ENCODE measurements around the gene CAPN7.
A peak's percentile ranks its signal among the peaks of the same experiment; 100 is the strongest.
"Not testable (repeated sequence)": the region's sequence is repeated elsewhere in the genome, so short reads cannot be mapped to it uniquely, and the experiment has no call there.

Gene CAPN7

DNA sequence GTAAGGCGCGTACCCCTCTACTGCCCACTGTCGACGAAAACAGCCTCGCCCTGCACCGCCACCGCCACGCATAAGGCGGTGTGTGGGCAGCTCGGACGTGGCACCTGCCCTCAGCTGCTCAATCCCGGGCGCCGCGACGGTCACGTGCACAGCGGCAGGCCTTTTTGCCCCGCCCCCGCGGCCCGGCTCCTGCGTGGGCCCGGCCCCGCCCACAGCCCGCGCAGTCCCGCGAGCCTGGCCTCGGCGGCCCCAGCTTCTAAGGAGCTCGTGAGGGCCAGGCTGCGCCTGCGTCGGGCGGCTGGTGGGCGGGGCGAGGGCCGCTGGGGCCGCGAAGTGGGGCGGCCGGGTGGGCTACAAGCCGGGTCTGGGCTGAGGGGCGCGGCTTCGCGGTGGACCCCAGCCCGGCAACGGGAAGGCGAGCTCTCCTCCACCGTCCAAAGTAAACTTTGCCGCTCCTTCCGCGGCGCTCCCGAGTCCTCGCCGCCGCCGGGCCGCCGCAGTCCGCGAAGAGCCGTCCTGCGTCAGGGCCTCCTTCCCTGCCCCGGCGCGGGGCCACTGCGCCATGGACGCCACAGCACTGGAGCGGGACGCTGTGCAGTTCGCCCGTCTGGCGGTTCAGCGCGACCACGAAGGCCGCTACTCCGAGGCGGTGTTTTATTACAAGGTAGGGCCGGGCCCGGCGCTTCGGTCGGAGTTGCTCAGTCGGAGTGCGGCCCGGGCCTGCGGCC is at the start of gene CAPN7:
Gene CAPN7, plus strand, starts transcription at position 313 of the 728 bp plus-strand sequence. Its CDS starts 250 bp downstream, at position 563.
- peak; percentile 93 to 94 for DNase-seq

DNA sequence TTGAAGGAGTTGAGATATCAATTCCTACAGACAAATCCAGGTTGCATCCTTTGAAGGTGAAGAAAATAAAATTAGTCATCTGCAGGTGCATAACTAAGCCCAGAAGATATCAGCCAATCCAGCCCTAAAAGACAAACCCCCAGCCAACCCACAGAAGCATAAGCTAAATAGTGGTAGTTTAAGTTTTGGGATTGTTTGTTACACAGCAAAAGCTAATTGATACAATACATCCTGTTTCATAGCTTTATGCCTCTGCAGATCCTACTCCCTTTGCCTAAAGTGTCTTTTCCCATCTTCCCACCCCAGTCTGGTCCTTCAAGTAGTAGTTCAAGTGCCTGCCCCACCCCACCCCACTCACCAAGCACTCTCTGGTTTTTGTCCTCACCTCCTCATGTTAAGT is 48.6 kb upstream of the CAPN7 start:
- DNase-seq, result no peak

DNA sequence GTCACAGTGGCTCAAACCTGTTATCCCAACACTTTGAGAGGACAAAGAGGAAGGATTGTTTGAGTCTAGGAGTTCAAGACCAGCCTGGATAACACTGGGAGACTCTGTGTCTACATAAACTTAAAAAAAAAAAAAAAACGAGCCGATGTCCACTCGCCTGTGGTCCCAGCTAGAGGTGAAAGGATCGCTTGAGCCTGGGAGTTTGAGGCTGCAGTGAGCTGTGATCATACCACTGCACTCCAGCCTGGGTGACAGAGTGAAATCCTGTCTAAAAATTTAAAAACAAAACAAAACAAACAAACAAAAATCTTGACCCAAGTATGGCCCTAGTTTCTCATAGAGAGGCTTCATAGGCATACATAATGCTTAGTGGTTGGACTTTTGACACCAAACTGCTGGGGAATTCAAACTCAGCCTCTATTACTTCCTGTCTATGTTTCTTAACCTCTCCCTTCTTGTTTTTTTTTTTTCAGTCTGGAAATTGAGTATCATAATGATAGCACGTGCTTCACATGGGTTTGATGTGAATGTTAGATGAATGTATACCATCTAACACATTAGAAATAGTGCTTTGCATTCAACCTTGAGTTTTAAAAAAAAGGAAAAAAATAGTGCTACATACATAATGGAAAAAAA is 46.4 kb upstream of the CAPN7 start:
- no peak for DNase-seq

DNA sequence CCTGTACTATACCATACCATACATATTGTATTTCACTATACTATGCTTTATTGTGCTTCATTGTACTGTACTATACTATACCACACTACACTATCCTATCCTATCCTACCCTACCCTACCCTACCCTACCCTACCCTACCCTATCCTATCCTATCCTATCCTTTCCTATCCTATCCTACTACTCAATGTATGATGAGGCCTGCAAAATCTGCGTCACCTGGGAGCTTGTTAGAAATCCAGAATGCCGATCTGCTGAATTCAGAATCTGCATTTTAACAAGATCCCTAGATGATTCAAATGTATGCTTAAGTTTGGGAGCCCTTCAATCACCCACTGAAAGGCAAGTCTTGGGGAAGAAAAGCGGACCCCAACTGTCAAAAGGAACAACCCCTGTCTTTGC is 45.4 kb upstream of the CAPN7 start:
- DNase-seq, result no peak

DNA sequence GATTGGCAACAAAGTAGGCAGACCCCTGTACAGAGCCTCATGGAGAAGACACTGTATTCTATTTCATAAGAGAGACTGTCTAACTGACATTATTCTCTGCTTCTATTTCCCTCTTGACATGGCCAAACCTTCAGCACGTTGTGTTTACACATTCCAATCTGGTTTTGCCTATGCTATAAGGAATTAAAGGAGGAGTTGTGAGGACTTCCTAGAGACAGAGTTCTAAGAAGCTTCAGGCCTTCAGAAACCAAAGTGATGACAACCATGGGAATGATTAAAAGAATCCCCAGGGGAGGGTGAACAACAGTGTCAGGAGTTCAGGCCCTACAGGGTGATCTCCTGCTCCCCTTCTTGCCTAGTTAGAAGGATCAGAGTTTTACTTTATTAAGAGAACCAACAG is 44.9 kb upstream of the CAPN7 start:
- DNase-seq, result no peak

DNA sequence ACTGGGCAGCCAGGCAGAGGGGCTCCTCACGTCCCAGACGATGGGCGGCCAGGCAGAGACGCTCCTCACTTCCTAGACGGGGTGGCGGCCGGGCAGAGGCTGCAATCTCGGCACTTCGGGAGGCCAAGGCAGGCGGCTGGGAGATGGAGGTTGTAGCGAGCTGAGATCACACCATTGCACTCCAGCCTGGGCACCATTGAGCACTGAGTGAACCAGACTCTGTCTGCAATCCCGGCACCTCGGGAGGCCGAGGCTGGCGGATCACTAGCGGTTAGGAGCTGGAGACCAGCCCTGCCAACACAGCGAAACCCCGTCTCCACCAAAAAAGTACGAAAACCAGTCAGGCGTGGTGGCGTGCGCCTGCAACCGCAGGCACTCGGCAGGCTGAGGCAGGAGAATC is 42.4 kb upstream of the CAPN7 start:
- DNase-seq, result not testable (repeated sequence)

DNA sequence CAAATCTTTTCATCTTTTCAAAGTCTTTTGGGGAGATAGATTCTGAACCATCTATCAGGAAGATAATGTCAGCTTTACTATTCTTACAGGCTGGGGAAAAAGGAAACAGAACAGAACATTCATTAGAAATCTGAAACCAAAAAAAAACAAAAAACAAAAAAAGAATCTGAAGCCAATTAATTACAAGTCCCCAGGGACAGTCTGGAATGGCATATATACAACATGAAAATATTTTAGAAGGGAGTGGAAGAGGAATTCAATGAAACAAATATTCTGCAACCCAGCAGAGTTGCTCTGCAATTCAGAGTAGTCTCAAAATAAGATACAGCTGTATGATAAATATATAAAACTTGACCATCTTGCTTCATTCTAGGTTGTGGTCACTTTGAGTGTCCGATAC is 41.7 kb upstream of the CAPN7 start:
- DNase-seq, result no peak

DNA sequence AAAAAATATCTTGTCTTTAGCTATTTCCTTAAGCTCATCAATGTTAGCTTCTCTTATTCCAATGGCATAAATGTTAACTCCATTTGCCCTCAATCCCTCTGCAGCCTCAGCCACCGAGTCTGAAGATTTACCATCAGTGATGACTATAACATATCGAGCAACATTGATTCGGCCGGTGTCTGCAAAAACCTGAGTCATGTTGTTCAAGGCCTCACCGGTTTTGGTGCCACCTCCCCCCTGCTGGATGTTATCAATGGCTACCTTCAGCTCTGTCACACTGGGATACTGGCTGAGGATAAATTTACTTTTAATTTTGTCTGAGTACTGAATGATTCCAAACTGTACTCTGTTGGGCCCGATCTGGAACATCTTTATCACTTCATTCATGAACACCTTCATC is 41.0 kb upstream of the CAPN7 start:
- DNase-seq, result no peak

DNA sequence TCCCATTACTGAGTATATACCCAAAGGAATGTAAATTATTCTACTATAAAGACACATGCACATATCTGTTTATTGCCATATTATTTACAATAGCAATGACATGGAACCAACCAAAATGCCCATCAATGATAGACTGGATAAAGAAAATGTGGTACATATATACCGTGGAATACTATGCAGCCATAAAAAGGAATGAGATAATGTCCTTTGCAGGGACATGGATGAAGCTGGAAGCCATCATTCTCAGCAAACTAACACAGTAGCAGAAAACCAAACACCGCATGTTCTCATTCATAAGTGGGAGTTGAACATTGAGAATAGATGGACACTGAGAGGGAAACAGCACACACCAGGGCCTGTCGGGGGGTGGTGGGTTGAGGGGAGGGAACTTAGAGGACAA is 39.7 kb upstream of the CAPN7 start:
- DNase-seq, result not testable (repeated sequence)

DNA sequence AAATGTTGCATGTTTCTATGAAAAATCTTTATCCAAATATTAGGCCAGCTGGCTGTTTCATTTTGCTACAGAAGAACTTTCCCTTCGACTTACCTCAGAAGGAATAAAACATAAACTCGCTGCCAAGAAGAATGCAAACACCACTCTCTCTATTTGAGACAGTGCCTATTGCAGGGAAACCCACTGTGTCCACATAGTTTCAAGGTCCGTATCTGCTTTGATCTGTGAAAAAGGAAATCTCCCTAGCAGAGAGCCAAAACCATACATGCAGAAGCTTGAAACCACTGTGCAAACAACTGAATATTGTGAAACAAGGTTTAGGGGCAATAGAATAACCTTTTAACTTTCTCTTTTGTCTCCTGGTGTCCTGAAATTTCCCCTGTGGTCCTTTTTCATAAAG is 35.0 kb upstream of the CAPN7 start:
- no peak for DNase-seq

DNA sequence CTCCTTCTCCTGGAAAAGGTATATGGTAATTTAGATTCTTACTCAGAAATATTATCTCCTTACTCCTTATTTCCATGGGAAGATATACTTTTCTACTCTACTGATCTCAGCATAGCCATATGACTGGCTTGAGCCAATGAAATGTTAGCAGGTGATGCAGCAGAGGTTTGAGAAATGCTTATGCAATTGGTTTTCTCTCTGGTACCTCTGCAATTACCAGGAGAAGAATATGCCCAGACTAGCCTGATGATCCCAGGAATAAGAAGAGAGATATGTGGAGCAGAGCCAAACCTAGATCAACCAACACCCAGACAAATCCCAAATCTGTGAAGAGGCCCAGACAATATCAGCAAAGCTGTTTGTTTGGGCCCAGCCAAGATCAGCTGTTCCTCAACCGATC is 33.2 kb upstream of the CAPN7 start:
- no peak for DNase-seq

DNA sequence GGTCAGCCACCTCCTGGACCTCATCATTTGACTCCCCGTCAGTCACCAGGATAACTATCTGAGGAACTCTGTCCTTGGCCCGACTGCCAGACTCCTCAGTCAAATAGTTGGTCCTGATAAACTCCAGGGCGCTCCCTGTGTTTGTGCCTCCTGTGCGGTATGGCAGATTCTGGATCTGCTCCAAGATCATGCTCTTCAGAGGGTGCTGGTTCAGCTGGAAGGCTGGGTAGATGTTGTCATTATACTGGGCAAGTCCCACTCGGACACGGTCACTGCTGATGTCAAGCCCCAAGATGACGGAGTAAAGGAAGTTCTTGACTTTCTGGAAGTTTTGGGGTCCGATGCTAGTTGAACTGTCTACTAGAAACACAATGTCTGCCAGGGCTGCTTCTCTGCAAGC is 31.1 kb upstream of the CAPN7 start:
- DNase-seq, result no peak

DNA sequence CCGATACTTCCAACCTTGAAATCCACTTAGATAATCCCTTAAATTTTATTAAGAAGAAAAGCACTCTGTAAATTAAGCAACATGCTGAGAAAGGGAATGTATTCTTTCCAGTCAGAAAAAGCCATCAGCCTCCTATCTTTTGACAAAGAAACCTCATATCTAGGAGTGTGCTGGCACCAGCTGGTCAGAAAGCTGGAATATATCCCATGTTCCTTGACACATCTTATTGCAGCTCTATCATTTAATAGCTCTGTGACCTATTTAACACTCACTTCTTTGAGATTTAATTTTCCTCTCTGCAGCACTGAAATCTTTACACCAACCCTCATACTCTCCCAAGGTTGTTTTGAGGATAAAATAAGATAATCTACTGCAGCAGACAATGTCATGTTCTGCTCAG is 30.4 kb upstream of the CAPN7 start:
- DNase-seq, result no peak

DNA sequence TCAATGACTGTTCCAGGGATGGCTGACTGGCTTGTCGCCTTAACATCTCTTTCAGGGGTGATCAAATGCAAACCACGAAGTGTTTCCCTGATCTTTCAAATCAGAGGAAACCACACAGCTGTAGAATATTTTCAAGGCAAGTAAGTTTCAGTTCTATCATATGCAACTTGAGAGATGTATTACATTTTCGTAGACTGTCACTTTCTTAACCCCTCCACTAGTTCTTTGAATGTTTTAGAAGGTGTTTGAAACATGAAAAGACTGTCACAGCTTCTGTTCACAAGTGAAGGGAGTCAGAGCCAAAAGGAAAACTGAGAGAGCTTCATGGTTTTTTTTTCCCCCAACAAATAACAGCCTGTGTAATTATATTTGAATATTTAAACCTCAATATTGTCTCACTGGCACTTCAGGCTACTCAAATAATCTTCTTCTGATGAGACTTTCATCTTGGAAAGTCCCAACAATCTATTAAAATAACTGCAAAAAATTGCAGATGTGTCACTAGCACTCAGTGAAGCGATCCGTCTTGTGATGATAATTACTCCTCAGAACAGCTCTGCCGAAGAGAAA is 25.9 kb upstream of the CAPN7 start:
- no peak for DNase-seq

DNA sequence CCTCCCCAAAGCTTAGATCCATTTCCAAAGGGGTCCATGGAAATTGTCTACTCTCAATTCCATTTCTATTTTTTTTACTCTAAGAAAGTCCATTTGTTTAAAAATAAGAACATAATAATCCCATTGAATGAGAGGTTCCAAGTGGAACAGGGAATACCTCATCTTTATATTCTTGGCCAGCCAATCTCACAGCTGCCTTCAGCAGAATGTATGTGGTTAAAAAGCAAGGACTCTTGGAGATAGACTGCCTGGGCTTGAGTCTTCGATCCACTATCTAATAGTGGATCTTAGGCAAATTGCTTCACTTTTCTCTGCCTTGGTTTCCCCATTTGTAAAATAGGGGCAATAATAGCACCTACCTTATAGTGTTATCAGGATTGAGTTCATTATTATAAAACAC is 24.5 kb upstream of the CAPN7 start:
- no peak for DNase-seq

DNA sequence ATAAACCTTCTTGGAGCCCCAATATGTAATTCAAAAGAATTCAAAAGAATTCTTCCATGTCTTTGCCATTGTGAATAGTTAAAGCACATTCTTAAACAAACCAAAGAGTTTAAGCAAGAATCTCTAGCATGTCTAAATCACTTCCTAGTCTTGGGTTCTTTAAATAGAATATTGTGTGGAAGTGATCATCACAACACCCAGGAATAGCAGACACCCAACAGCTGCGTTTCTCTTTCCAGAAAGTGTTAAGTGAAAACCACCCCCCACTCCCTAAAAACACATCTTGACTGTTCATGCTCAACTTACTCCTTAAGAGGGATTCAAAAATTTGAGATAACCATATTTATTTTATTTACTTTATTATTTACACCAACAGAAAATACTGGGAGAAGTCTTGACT is 24.1 kb upstream of the CAPN7 start:
- no peak for DNase-seq

DNA sequence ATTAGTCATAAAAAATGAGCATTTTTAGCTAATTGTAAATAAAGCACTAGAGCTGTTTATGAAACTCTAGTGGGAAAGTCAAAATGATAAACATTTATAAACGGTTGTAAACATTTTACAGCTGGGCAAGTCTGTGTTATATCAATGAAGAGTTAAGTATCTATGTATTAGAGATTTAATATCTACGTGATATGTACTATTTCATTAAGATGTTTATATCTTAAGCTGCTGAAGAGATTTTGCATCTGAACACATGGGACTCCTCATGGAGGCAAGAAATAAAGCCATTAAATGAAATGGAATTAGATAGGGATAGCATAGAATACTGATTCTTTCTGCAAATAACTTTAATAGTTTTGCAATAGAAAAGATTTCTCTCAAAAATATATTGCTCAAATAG is 23.0 kb upstream of the CAPN7 start:
- no peak for DNase-seq

DNA sequence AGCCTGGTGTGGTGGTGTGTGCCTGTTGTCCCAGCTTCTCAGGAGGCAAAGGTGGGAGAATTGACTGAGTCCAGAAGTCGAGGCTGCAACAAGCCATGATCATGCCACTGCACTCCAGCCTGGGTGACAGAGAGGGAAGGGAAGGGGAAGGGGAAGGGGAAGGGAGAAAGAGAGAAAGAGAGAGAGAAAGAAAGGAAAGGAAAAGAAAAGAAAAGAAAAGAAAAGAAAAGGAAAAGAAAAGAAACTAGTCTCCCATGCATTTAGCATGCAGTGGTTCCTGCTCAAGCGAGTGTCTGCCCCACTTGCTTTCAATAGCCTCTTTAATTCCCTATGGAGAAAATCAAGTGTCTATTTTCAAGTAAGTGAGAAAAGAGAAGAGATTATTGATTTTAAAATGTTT is 20.6 kb upstream of the CAPN7 start:
- DNase-seq, result no peak

DNA sequence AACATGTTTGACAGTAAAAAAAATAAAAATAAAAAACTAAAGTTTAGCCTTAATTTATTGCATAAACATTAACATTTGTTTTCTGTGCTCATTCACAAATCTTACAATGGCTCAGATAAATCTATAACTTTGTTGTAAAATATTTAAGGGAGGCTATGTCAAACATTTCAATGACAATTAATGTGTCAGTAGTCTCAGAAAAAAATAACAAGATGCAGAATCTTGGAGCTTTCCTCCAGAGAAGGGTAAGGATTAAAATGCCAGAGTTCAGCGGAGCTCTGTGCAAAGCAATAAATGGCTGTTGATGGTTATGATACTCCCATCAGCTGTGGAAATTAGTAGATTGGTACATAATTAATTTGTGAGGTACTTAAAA is 20.0 kb upstream of the CAPN7 start:
- DNase-seq, result no peak

DNA sequence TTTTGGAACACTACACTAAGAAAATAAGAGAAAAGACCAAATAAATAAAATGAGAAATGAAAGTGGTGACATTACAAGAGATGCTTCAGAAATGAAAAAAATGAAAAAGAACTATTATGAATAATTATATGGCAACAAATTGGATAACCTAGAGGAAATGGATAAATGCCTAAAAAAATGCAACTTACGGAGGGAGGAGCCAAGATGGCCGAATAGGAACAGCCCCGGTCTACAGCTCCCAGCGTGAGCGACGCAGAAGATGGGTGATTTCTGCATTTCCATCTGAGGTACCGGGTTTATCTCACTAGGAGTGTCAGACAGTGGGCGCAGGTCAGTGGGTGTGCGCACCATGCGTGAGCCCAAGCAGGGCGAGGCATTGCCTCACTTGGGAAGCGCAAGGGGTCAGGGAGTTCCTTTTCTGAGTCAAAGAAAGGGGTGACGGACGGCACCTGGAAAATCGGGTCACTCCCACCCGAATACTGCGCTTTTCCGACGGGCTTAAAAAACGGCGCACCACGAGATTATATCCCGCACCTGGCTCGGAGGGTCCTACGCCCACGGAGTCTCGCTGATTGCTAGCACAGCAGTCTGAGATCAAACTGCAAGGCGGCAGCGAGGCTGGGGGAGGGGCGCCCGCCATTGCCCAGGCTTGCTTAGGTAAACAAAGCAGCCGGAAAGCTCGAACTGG is 19.4 kb upstream of the CAPN7 start:
- not testable (repeated sequence) for DNase-seq

DNA sequence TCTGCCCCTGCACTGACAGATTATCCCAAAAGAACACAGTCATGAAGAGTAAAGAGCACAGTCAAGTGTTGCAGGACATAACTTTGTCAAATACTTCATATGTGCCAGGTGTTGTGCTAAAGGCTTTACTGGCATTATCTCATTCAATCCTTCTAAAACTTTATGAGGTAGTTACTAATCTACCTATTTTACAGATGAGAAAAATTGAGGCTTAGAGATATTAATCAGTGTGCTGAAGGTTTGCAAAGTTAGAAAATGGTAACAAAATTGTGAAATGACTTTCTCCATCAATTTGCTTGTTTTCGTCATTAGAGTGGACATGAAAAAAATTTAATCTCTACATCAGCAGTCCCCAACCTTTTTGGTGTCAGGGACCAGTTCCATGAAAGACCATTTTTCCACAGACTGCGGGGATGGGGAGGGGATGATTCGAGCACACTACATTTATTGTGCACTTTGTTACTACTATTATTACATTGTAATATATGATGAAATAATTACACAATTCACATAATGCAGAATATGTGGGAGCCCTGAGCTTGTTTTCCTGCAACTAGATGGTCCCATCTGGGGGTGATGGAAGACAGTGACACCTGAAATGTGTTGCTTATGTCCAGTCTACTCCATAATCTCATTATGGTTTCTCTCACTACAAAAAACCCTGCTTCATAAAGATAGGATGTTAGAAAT is 8.6 kb upstream of the CAPN7 start:
- no peak for DNase-seq

DNA sequence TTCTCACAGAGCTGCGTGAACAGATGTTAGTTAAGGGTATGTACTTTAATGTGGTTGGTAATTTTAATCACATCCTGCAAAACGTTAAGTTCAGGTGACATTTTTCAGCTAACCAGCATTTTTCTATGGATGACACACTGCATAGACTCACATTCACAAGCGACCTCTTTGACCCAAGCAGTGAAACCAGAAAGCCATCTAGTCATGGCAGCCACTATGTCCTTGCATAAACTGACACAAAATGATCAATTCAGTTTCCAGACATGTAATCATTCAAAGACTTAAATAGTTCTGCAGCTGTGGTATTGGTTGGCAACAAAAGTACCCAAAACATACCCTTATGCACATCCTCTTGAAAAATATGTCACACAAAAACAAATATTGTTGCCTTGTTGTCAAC is 7.4 kb upstream of the CAPN7 start:
- DNase-seq, result no peak

DNA sequence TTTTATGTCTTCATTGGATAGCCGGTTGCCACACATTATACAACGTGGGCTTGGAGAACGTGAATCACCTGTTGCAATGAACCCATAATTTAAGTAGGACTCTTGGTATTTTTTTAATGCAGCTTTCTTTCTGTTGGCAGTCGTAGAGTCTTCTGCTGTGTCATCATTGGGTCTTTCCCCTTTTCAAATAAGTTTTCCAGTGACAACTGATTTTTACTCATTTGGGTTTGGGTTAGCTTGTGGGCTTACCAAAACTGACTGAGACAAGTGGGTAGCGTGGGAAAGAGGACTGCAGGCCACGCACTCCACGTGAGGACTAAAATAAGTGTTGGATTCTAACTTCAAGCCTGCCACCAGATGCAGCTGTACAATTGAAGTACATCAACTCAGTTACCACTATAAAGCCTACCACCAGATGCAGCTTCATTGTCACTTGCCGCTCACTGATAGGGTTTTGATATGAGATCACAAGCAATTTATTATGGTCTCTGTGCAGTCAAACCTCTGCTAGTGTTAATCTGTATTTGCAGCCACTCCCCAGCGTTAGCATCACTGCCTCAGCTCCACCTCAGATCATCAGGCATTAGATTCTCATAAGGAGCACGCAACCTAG is 6.4 kb upstream of the CAPN7 start:
- DNase-seq, result no peak

Measured in stimulated activated CD4-positive, alpha-beta T cell treated with anti-CD3 and anti-CD28 coated beads, Interleukin-2, amount 100 ng/mL, for 48 hours (primary cell).